Hematopoietic multipotent progenitor cell treated with erythropoietin and hydrocortisone succinate and interleukin-3 and kit ligand, for 15 days (in vitro differentiated cells): ENCODE measurements around the gene APEX1.
A peak's percentile ranks its signal among the peaks of the same experiment; 100 is the strongest.
"Not testable (repeated sequence)": the region's sequence is repeated elsewhere in the genome, so short reads cannot be mapped to it uniquely, and the experiment has no call there.

Experiments
- DNase-seq: peaks from one replicate; pipeline ENCODE4 v3.0.0-alpha.2; 2015; ENCODE audit warnings: low spot score

The APEX1 gene

GRCh38 chr14:20472536-20473169 lies 17.6 kb downstream of the APEX1 start:
- peak; percentile 85 for DNase-seq

- DNase-seq = peak; percentile 73
These were observed 21.8 kb downstream of the APEX1 start for GRCh38 chr14:20476776-20477175.

- peak; percentile 90 for DNase-seq
These were observed 22.3 kb downstream of the APEX1 start for GRCh38 chr14:20477211-20477876.

GRCh38 chr14:20478894-20479293 lies 23.9 kb downstream of the APEX1 start:
- peak; percentile 50 for DNase-seq

- peak; percentile 91 for DNase-seq
These were observed 27.4 kb downstream of the APEX1 start for GRCh38 chr14:20482382-20482781.

- DNase-seq = no peak
These were observed 30.9 kb downstream of the APEX1 start for GRCh38 chr14:20485900-20486299.

GRCh38 chr14:20486684-20487395 lies 31.8 kb downstream of the APEX1 start:
- DNase-seq = peak; percentile 62

GRCh38 chr14:20487396-20487725 lies 32.3 kb downstream of the APEX1 start:
- DNase-seq = peak; percentile 50

- DNase-seq = no peak
These were observed 34.3 kb downstream of the APEX1 start for GRCh38 chr14:20489093-20489994.

- no peak for DNase-seq
These were observed 35.5 kb downstream of the APEX1 start for GRCh38 chr14:20490563-20490962.

- no peak for DNase-seq
These were observed 37.5 kb downstream of the APEX1 start for GRCh38 chr14:20492486-20492885.

- no peak for DNase-seq
These were observed 38.6 kb downstream of the APEX1 start for GRCh38 chr14:20493634-20494033.

- DNase-seq = no peak
These were observed 40.1 kb downstream of the APEX1 start for GRCh38 chr14:20494935-20495766.

- DNase-seq = no peak
These were observed 43.6 kb downstream of the APEX1 start for GRCh38 chr14:20498622-20499021.

- DNase-seq = no peak
These were observed 44.1 kb downstream of the APEX1 start for GRCh38 chr14:20499108-20499507.

GRCh38 chr14:20499881-20500280 lies 44.9 kb downstream of the APEX1 start:
- DNase-seq = no peak

- DNase-seq = peak; percentile 18
These were observed 46.3 kb downstream of the APEX1 start for GRCh38 chr14:20501346-20501745.

GRCh38 chr14:20503898-20504297 lies 48.9 kb downstream of the APEX1 start:
- no peak for DNase-seq

- not testable (repeated sequence) for DNase-seq
These were observed 51.2 kb downstream of the APEX1 start for GRCh38 chr14:20506276-20506675.

GRCh38 chr14:20506752-20507151 lies 51.7 kb downstream of the APEX1 start:
- DNase-seq = not testable (repeated sequence)
